K562 (cell line): Measurements from ENCODE around the gene LRRC15. TPM values are rescaled to one million over a fixed set of nuclear protein-coding genes. Genes with fewer than 3 reads are reported as not detected.
A peak's percentile ranks its signal among the peaks of the same experiment; 100 is the strongest.

Experiments used
- ATAC-seq: fragments of 200-7000 bp; cut with Tn5 transposase; 3 replicates; pipeline ENCODE4 v1.9.1; 2020; ENCODE audit warnings: moderate library complexity
- BruUV-seq: library from RNA; stranded (reverse); fragments of 400-500 nt; replicated peaks from 2 replicates; lab custom pipeline; 2021; lab: Mats Ljungman, UMichigan
- CTCF ChIA-PET: fragments of 300-600 bp; formaldehyde crosslinking; extraction: SDS; loops from one replicate; lab custom pipeline; 2021; ENCODE audit warnings: low intra/inter-chr PET ratio; lab: Yijun Ruan, JAX
- POLR2A ChIA-PET: fragments of 300-600, 350-650 bp; sonication (Branson Sonifier 250); formaldehyde crosslinking; extraction: SDS; loops from one replicate; lab custom pipeline; 2021; ENCODE audit warnings: antibody characterized with exemption, inconsistent platforms; lab: Yijun Ruan, JAX
- DNase-seq, 4 experiments: peaks; one replicate each; pipeline versions ENCODE4 v3.0.0 to v3.0.0-alpha.2; 2011 to 2018; ENCODE audit warnings: low spot score in 3 of 4, mixed read lengths in 3 of 4; ENCODE audit errors: extremely low read depth in 1 of 4
- FAIRE-seq: peaks from 2 replicates; lab custom pipeline; 2011; peaks lifted over from hg19 to GRCh38; lab: Jason Lieb, UNC
- H2AFZ ChIP-seq: 2 replicates; pipeline ENCODE4 v1.6.0; 2011; ENCODE audit warnings: low read depth, low read length, control low read depth, inconsistent platforms
- H3K27ac ChIP-seq: fragments of 200-600 bp; 3 replicates; pipeline ENCODE4 v1.8.0; 2011; ENCODE audit warnings: low read depth, mild to moderate bottlenecking, control low read depth, inconsistent platforms, low read length, moderate library complexity, mixed read lengths; ENCODE audit errors: extremely low read depth
- H3K27me3 ChIP-seq, 2 experiments: fragments of 300-600 bp in 1 of 2; 2 replicates in 1 of 2; 3 replicates in 1 of 2; pipeline versions ENCODE4 v1.6.0 to v1.8.0; 2011; ENCODE audit warnings: inconsistent platforms in 2 of 2, low read length in 2 of 2, mild to moderate bottlenecking in 1 of 2, mixed read lengths in 1 of 2, moderate library complexity in 1 of 2; ENCODE audit not compliant: control insufficient read depth in 2 of 2, insufficient read depth in 2 of 2
- H3K36me3 ChIP-seq: fragments of 300-600 bp; 3 replicates; pipeline ENCODE4 v1.8.0; 2011; ENCODE audit warnings: mild to moderate bottlenecking, low read length, inconsistent platforms; ENCODE audit not compliant: control insufficient read depth, insufficient read depth
- H3K4me1 ChIP-seq, 2 experiments: fragments of 200-600 bp in 1 of 2; replicated peaks in 1 of 2; 2 replicates in 1 of 2; 3 replicates in 1 of 2; pipeline versions ENCODE4 v1.5.1 to v1.8.0; 2011; ENCODE audit warnings: inconsistent platforms in 2 of 2, low read length in 2 of 2, mild to moderate bottlenecking in 1 of 2, mixed read lengths in 1 of 2, moderate library complexity in 1 of 2; ENCODE audit not compliant: control insufficient read depth in 2 of 2, insufficient read depth in 2 of 2
- H3K4me2 ChIP-seq: 2 replicates; pipeline ENCODE4 v1.6.1; 2011; ENCODE audit warnings: low read length, control low read depth, inconsistent platforms, mixed read lengths; ENCODE audit not compliant: insufficient read depth
- H3K4me3 ChIP-seq: fragments of 200-600 bp; sonication (generic), shearing (Covaris generic); 2 replicates; pipeline ENCODE4 v1.5.1; 2016; ENCODE audit warnings: control low read depth, inconsistent platforms
- H3K79me2 ChIP-seq: fragments of 200-600 bp; 3 replicates; pipeline ENCODE4 v1.8.0; 2011; ENCODE audit warnings: low read length, inconsistent platforms; ENCODE audit not compliant: control insufficient read depth, insufficient read depth
- H3K9ac ChIP-seq, 2 experiments: 2 replicates each; pipeline versions ENCODE4 v1.6.0 to v1.6.1; 2011; ENCODE audit warnings: low read depth in 2 of 2, low read length in 2 of 2, control low read depth in 1 of 2, inconsistent platforms in 1 of 2, mild to moderate bottlenecking in 1 of 2, mixed read lengths in 1 of 2; ENCODE audit not compliant: insufficient read depth in 1 of 2
- H3K9me1 ChIP-seq: one replicate; pipeline ENCODE4 v1.6.0; 2011; ENCODE audit warnings: inconsistent platforms, mild to moderate bottlenecking, low read length, moderate library complexity; ENCODE audit not compliant: control insufficient read depth, insufficient read depth
- H3K9me3 ChIP-seq: replicated peaks from 2 replicates; pipeline ENCODE4 v1.5.1; 2011; ENCODE audit warnings: low read depth, low read length, inconsistent platforms; ENCODE audit not compliant: control insufficient read depth, insufficient read depth
- H4K20me1 ChIP-seq: replicated peaks from 2 replicates; pipeline ENCODE4 v1.6.1; 2011; ENCODE audit warnings: low read length, inconsistent platforms, mixed read lengths; ENCODE audit not compliant: control insufficient read depth, insufficient read depth
- BCL6 ChIP-seq: fragments of 250-450 bp; sonication (Bioruptor Pico); IDR thresholded peaks from 2 replicates; pipeline ENCODE4 v1.4.0; 2020
- CBFB ChIP-seq: sonication (generic); formaldehyde crosslinking; IDR thresholded peaks from 2 replicates; pipeline ENCODE4 v1.4.0; 2020; ENCODE audit warnings: mild to moderate bottlenecking, missing genetic modification reagents
- GABPA ChIP-seq: fragments of 200-800 bp; sonication (Bioruptor generic); conservative IDR thresholded peaks from 2 replicates; pipeline ENCODE4 v1.6.1; 2016; ENCODE audit warnings: low read depth, missing genetic modification characterization, missing compliant biosample characterization
- HDAC2 ChIP-seq: fragments of 450-650 bp; IDR thresholded peaks from 2 replicates; pipeline ENCODE4 v1.6.1; 2016; ENCODE audit warnings: mild to moderate bottlenecking
- JUND ChIP-seq, 2 experiments: IDR thresholded peaks; 2 replicates in 1 of 2; 3 replicates in 1 of 2; pipeline ENCODE4 v1.6.1; 2011; ENCODE audit warnings: borderline replicate concordance in 2 of 2, low read depth in 2 of 2, low read length in 2 of 2, improper control_type of control experiment in 1 of 2, missing biosample characterization in 1 of 2, missing genetic modification characterization in 1 of 2, missing genetic modification reagents in 1 of 2
- NCOA2 ChIP-seq, 2 experiments: fragments of 450-650 bp; IDR thresholded peaks; 2 replicates each; pipeline ENCODE4 v1.6.1; 2018; ENCODE audit warnings: mild to moderate bottlenecking in 2 of 2, moderate library complexity in 1 of 2; ENCODE audit not compliant: partially characterized antibody in 2 of 2
- NFATC3 ChIP-seq: fragments of 450-650 bp; IDR thresholded peaks from 2 replicates; pipeline ENCODE4 v1.6.1; 2017; ENCODE audit warnings: mild to moderate bottlenecking
- WGBS: fragments of 100-300 bp; shearing (Covaris generic); methylation state at CpG from one replicate; pipeline ENCODE4 v1.1.6; 2016; ENCODE audit warnings: low coverage, mixed read lengths; ENCODE audit not compliant: insufficient coverage; ENCODE audit errors: missing lambda C conversion rate; 5-methylcytosine and 5-hydroxymethylcytosine counted together
- in situ Hi-C: fragments of 300-500 bp; cut with MboI; formaldehyde crosslinking; loops from 4 replicates; pipeline ENCODE4 v1.15.0; 2018; ENCODE audit warnings: inconsistent platforms, mixed read lengths
- intact Hi-C: fragments of 100-400 bp; cut with micrococcal nuclease; formaldehyde crosslinking; loops from 2 replicates; pipeline ENCODE4 v1.14.2; 2022
- polyA plus RNA-seq, 8 experiments: library from polyadenylated mRNA; depleted of rRNA in 4 of 8; stranded (reverse) in 5 of 8; unstranded in 3 of 8; fragments of >200 nt; fragmentation: Nextera tagmentation in 2 of 8; fragmentation: Illumina TruSeq in 1 of 8; extraction: Ambion mirVana in 2 of 8; extraction: Trizol in 1 of 8; gene quantifications; 2 replicates each; pipeline versions ENCODE4 v1.2.1 to v1.2.3, GENCODE V29; 2011 to 2014; ENCODE audit warnings: inconsistent platforms in 1 of 8, missing spikeins in 1 of 8
- total RNA-seq, 7 experiments: library from RNA; depleted of rRNA in 6 of 7; stranded (reverse); fragments of >200 nt in 6 of 7; fragmentation: Illumina TruSeq in 2 of 7; extraction: Trizol in 2 of 7; gene quantifications; 2 replicates each; pipeline versions ENCODE4 v1.2.1 to v1.2.3, GENCODE V29; 2011 to 2021; ENCODE audit warnings: low replicate concordance in 1 of 7

The LRRC15 gene
- total and polyA plus RNA-seq, 9 of the 15 experiments (the other 6 are each of a cell fraction or from before 2014, with no cell fraction given) = not detected

DNA sequence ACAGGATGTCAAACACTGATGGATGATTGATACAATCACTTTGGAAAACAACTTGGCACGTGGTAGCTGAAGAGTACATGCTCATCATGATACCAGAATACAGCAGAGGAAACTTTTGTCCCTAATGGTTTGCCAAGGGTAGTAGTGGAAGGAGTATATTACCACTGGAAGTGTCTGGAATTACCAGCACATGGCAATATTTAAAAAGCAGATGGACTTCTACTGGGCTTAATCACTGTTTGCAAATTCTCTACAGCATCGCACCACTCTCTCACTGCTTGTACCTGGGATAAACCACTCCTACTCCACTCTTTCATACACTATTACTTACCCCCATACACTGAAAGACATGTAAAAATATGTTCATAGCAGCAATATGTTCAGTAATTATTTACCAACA lies 49.1 kb upstream of the LRRC15 start:
- no peak for ATAC-seq
- WGBS = 96% methylated on average over 2 of the region's 2 CpGs
- CTCF ChIA-PET = no interaction called here
- BruUV-seq = no TSS peak
- no peak for FAIRE-seq
- Histone ChIP-seq H3K4me1 (no peaks in the 10 kb centered on the region), H3K27ac (no peak overlapping the region), H2AFZ (no peak overlapping the region), H3K36me3 (peaks cover 52% of the 10 kb centered on the region), H3K27me3 (no peaks in the 10 kb centered on the region), H4K20me1 (no peaks in the 10 kb centered on the region), H3K9ac (no peak overlapping the region), H3K9me1 (no peaks in the 10 kb centered on the region), H3K4me2 (no peak overlapping the region), H3K4me3 (no peak overlapping the region), H3K9me3 (no peaks in the 10 kb centered on the region), H3K79me2 (no peaks in the 10 kb centered on the region)
- intact Hi-C loops = no loop called here
- in situ Hi-C loops = no loop called here
- POLR2A ChIA-PET = no interaction called here
- no peak for TF ChIP-seq GABPA (tag)
- TF ChIP-seq BCL6 (CRISPR knock-in tag) = no peak
- no peak for TF ChIP-seq HDAC2
- TF ChIP-seq CBFB (CRISPR knock-in tag) = no peak
- no peak for TF ChIP-seq NFATC3
- TF ChIP-seq, all 486 proteins: peak for 0
- no peak for DNase-seq

GRCh38 chr3:194407423-194407822 lies 37.9 kb upstream of the LRRC15 start:
- Histone ChIP-seq H3K27ac (no peak overlapping the region), H3K4me1 (no peaks in the 10 kb centered on the region), H3K79me2 (no peaks in the 10 kb centered on the region), H2AFZ (no peak overlapping the region), H4K20me1 (no peaks in the 10 kb centered on the region), H3K9ac (no peak overlapping the region), H3K9me3 (no peaks in the 10 kb centered on the region), H3K36me3 (peaks cover 57% of the 10 kb centered on the region), H3K4me2 (no peak overlapping the region), H3K27me3 (no peaks in the 10 kb centered on the region), H3K4me3 (no peak overlapping the region), H3K9me1 (no peaks in the 10 kb centered on the region)
- CTCF ChIA-PET = no interaction called here
- in situ Hi-C loops = no loop called here
- POLR2A ChIA-PET = interaction anchor here (0.6 to 1.0 kb wide), 4 partner anchors 9 to 856 kb away, joined by 3 read pairs; partner anchors contain the start of gene GP5
- FAIRE-seq (peak; percentile 26), DNase-seq (peak in 1 of 4 experiments; percentile 42), ATAC-seq (peak; percentile 83)
- WGBS = 41% methylated on average over 7 of the region's 7 CpGs
- intact Hi-C loops = no loop called here
- no TSS peak for BruUV-seq
- TF ChIP-seq NCOA2 (IDR thresholded peaks at IDR 0.05; ENCODE audit: partially characterized antibody in 2 of 2) (no peak), JUND (IDR thresholded peaks at IDR 0.05; ENCODE audit: borderline replicate concordance, low read depth, low read length) (peak; percentile 52; the same call in 1 of the 2 replicates), JUND (tag; IDR thresholded peaks at IDR 0.05; ENCODE audit: borderline replicate concordance, low read depth, low read length) (no peak)
